ENCODE results near the gene TREX2.

The TREX2 gene

GRCh38 chrX:153454901-153455550, 9.2 kb upstream of the TREX2 start:
- DNase-seq = no peak

GRCh38 chrX:153450949-153451277, 5.1 kb upstream of the TREX2 start:
- no peak for DNase-seq

- no peak for DNase-seq
Measured at GRCh38 chrX:153450114-153450948, 4.5 kb upstream of the TREX2 start.

GRCh38 chrX:153449368-153450113, 3.7 kb upstream of the TREX2 start:
- DNase-seq = no peak

GRCh38 chrX:153448556-153449367, 2.9 kb upstream of the TREX2 start:
- DNase-seq = no peak

GRCh38 chrX:153447581-153447960, 1.7 kb upstream of the TREX2 start:
- no peak for DNase-seq

GRCh38 chrX:153446950-153447580, 1.2 kb upstream of the TREX2 start:
- DNase-seq = no peak

- no peak for DNase-seq
Measured at GRCh38 chrX:153446636-153446936, 730 bp upstream of the TREX2 start.

- DNase-seq = no peak
Measured at GRCh38 chrX:153445106-153445855, 575 bp downstream of the TREX2 start.

- no peak for DNase-seq
Measured at GRCh38 chrX:153444333-153445011, 1.4 kb downstream of the TREX2 start.

GRCh38 chrX:153443476-153444332, 2.2 kb downstream of the TREX2 start:
- DNase-seq = no peak

- no peak for DNase-seq
Measured at GRCh38 chrX:153442463-153442862, 3.4 kb downstream of the TREX2 start.

GRCh38 chrX:153441981-153442380, 3.9 kb downstream of the TREX2 start:
- peak; percentile 10 for DNase-seq

GRCh38 chrX:153441296-153441695, 4.6 kb downstream of the TREX2 start:
- peak; percentile 46 for DNase-seq

GRCh38 chrX:153440556-153441135, 5.2 kb downstream of the TREX2 start:
- peak; percentile 40 for DNase-seq

GRCh38 chrX:153439977-153440376, 5.9 kb downstream of the TREX2 start:
- DNase-seq = no peak

GRCh38 chrX:153438532-153438931, 7.3 kb downstream of the TREX2 start:
- DNase-seq = no peak

- DNase-seq = no peak
Measured at GRCh38 chrX:153435845-153436244, 10.0 kb downstream of the TREX2 start.

- DNase-seq = no peak
Measured at GRCh38 chrX:153434801-153435200, 11.1 kb downstream of the TREX2 start.

- no peak for DNase-seq
Measured at GRCh38 chrX:153433781-153434285, 12.0 kb downstream of the TREX2 start.
